Caco-2 (cell line): ENCODE measurements around the gene OAS1. TPM values are rescaled to one million over a fixed set of nuclear protein-coding genes. Genes with fewer than 3 reads are reported as not detected.

ENCODE experiments used
- BruUV-seq: library from RNA; stranded (reverse); fragments of 400-500 nt; replicated peaks from 2 replicates; lab custom pipeline; 2021; lab: Mats Ljungman, UMichigan
- CTCF ChIA-PET: fragments of 300-600 bp; sonication (Branson Sonifier 250); formaldehyde crosslinking; loops from one replicate; lab custom pipeline; 2022; ENCODE audit warnings: antibody characterized with exemption; lab: Charles Lee
- POLR2A ChIA-PET: fragments of 300-600 bp; sonication (Branson Sonifier 250); formaldehyde crosslinking; loops from one replicate; lab custom pipeline; 2022; ENCODE audit warnings: antibody characterized with exemption; lab: Charles Lee
- DNase-seq, 2 experiments: peaks; one replicate each; pipeline versions ENCODE4 v3.0.0 to v3.0.0-alpha.2; 2020 to 2022
- H3K27me3 ChIP-seq: replicated peaks from 2 replicates; pipeline ENCODE4 v1.6.0; 2011; ENCODE audit warnings: low read length; ENCODE audit not compliant: control insufficient read depth, insufficient read depth
- H3K36me3 ChIP-seq: 2 replicates; pipeline ENCODE4 v1.5.1; 2011; ENCODE audit warnings: low read length; ENCODE audit not compliant: control insufficient read depth, insufficient read depth
- H3K4me1 ChIP-seq: fragments of 250-450 bp; sonication (Bioruptor Pico); 2 replicates; pipeline ENCODE4 v1.5.1; 2020; ENCODE audit warnings: mild to moderate bottlenecking
- H3K4me3 ChIP-seq: 2 replicates; pipeline ENCODE4 v1.5.1; 2011; ENCODE audit warnings: low read depth, mild to moderate bottlenecking, control low read depth, low read length
- H3K9me3 ChIP-seq: fragments of 250-450 bp; sonication (Bioruptor Pico); 2 replicates; pipeline ENCODE4 v1.5.1; 2020; ENCODE audit warnings: mild to moderate bottlenecking, moderate library complexity
- H3K27ac Mint-ChIP-seq: one replicate; pipeline ENCODE4 v1.8.0; 2022; ENCODE audit warnings: mixed read lengths; ENCODE audit not compliant: unreplicated experiment
- H3K27me3 Mint-ChIP-seq: one replicate; pipeline ENCODE4 v1.8.0; 2022; ENCODE audit warnings: mixed read lengths; ENCODE audit not compliant: insufficient read depth, unreplicated experiment
- H3K36me3 Mint-ChIP-seq: one replicate; pipeline ENCODE4 v1.8.0; 2022; ENCODE audit warnings: mild to moderate bottlenecking, mixed read lengths; ENCODE audit not compliant: insufficient read depth, unreplicated experiment
- H3K4me1 Mint-ChIP-seq: one replicate; pipeline ENCODE4 v1.8.0; 2022; ENCODE audit warnings: low read depth, mixed read lengths; ENCODE audit not compliant: unreplicated experiment
- H3K4me3 Mint-ChIP-seq: one replicate; pipeline ENCODE4 v1.8.0; 2022; ENCODE audit warnings: mild to moderate bottlenecking, moderate library complexity, mixed read lengths; ENCODE audit not compliant: unreplicated experiment
- H3K9me3 Mint-ChIP-seq: one replicate; pipeline ENCODE4 v1.8.0; 2022; ENCODE audit warnings: mixed read lengths; ENCODE audit not compliant: unreplicated experiment
- CTCF ChIP-seq, 2 experiments: fragments of 200-600 bp in 1 of 2; IDR thresholded peaks; 1 replicate in 1 of 2; 2 replicates in 1 of 2; pipeline versions ENCODE4 v1.5.1 to v1.8.0; 2011 to 2022; ENCODE audit warnings: antibody characterized with exemption in 1 of 2, control low read depth in 1 of 2, inconsistent platforms in 1 of 2, low read depth in 1 of 2, low read length in 1 of 2, mild to moderate bottlenecking in 1 of 2, moderate library complexity in 1 of 2; ENCODE audit not compliant: insufficient read depth in 1 of 2, severe bottlenecking in 1 of 2, unreplicated experiment in 1 of 2
- intact Hi-C: fragments of 100-400 bp; cut with micrococcal nuclease; formaldehyde crosslinking; loops from one replicate; pipeline ENCODE4 v1.10.0; 2022; ENCODE audit not compliant: unreplicated experiment
- total RNA-seq: library from RNA; stranded (reverse); gene quantifications from 2 replicates; pipeline ENCODE4 v1.2.3, GENCODE V29; 2022

Gene OAS1
- total RNA-seq, 1 experiment from 2014 or later: 14.2 TPM

- intact Hi-C loops: no loop called here
- Mint-ChIP-seq H3K9me3 (no peaks in the 10 kb centered on the region), H3K4me3 (no peak overlapping the region), H3K4me1 (no peaks in the 10 kb centered on the region), H3K27me3 (peaks cover 22% of the 10 kb centered on the region), H3K36me3 (no peaks in the 10 kb centered on the region), H3K27ac (no peak overlapping the region)
- no peak for DNase-seq
- Histone ChIP-seq H3K36me3 (no peaks in the 10 kb centered on the region), H3K4me1 (no peaks in the 10 kb centered on the region), H3K4me3 (no peak overlapping the region), H3K9me3 (no peaks in the 10 kb centered on the region), H3K27me3 (no peaks in the 10 kb centered on the region; the same call in 1 of the 2 replicates)
- ChIA-PET CTCF (no interaction called here), POLR2A (no interaction called here)
- no peak for TF ChIP-seq CTCF (IDR thresholded peaks at IDR 0.05; ENCODE audit: insufficient read depth in 1 of 2, low read depth in 1 of 2, low read length in 1 of 2, severe bottlenecking in 1 of 2, unreplicated experiment in 1 of 2)
- BruUV-seq: no TSS peak
Observed at GRCh38 chr12:112878488-112878887, 28.3 kb upstream of the OAS1 start.

GRCh38 chr12:112879191-112879705, 27.5 kb upstream of the OAS1 start:
- no peaks in the 10 kb centered on the region for H3K9me3 Mint-ChIP-seq

GRCh38 chr12:112881602-112882001, 25.2 kb upstream of the OAS1 start:
- no peak for TF ChIP-seq CTCF (IDR thresholded peaks at IDR 0.05; ENCODE audit: insufficient read depth in 1 of 2, low read depth in 1 of 2, low read length in 1 of 2, severe bottlenecking in 1 of 2, unreplicated experiment in 1 of 2)
- Histone ChIP-seq H3K36me3 (no peaks in the 10 kb centered on the region), H3K4me1 (no peaks in the 10 kb centered on the region), H3K4me3 (no peak overlapping the region), H3K27me3 (no peaks in the 10 kb centered on the region; the same call in 1 of the 2 replicates), H3K9me3 (no peaks in the 10 kb centered on the region)
- ChIA-PET CTCF (no interaction called here), POLR2A (no interaction called here)
- Mint-ChIP-seq H3K4me1 (no peaks in the 10 kb centered on the region), H3K27me3 (peaks cover 15% of the 10 kb centered on the region), H3K9me3 (no peaks in the 10 kb centered on the region), H3K27ac (no peak overlapping the region), H3K4me3 (no peak overlapping the region), H3K36me3 (no peaks in the 10 kb centered on the region)
- intact Hi-C loops: no loop called here
- DNase-seq: no peak
- BruUV-seq: no TSS peak

More at GRCh38 chr12:112879191-112879705, 27.5 kb upstream of the OAS1 start:
- H3K27ac Mint-ChIP-seq: no peak overlapping the region
- intact Hi-C loops: no loop called here
- BruUV-seq: no TSS peak
- no peaks in the 10 kb centered on the region for H3K36me3 Mint-ChIP-seq
- Histone ChIP-seq H3K36me3 (no peaks in the 10 kb centered on the region), H3K27me3 (no peaks in the 10 kb centered on the region; the same call in 1 of the 2 replicates), H3K4me1 (no peaks in the 10 kb centered on the region), H3K4me3 (no peak overlapping the region), H3K9me3 (no peaks in the 10 kb centered on the region)
- no peak overlapping the region for H3K4me3 Mint-ChIP-seq
- H3K4me1 Mint-ChIP-seq: no peaks in the 10 kb centered on the region
- CTCF ChIA-PET: no interaction called here
- no peak for DNase-seq
- TF ChIP-seq CTCF (IDR thresholded peaks at IDR 0.05; ENCODE audit: insufficient read depth in 1 of 2, low read depth in 1 of 2, low read length in 1 of 2, severe bottlenecking in 1 of 2, unreplicated experiment in 1 of 2): no peak
- POLR2A ChIA-PET: no interaction called here
- H3K27me3 Mint-ChIP-seq: peaks cover 22% of the 10 kb centered on the region
